Karpas-422 (cell line): Measurements from ENCODE around the gene TGFBI. TPM values are rescaled to one million over a fixed set of nuclear protein-coding genes. Genes with fewer than 3 reads are reported as not detected.

Experiments used
- DNase-seq: peaks from one replicate; pipeline ENCODE4 v3.0.0-alpha.2; 2015
- H2AFZ ChIP-seq: fragments of 200-600 bp; sonication (generic); 2 replicates; pipeline ENCODE4 v1.6.1; 2014; ENCODE audit warnings: antibody characterized with exemption, low read length, mixed read lengths
- H3K27ac ChIP-seq: fragments of 200-600 bp; sonication (generic); 2 replicates; pipeline ENCODE4 v1.5.1; 2014; ENCODE audit warnings: mild to moderate bottlenecking, low read length, moderate library complexity
- H3K27me3 ChIP-seq: fragments of 200-600 bp; sonication (generic); 2 replicates; pipeline ENCODE4 v1.6.1; 2014; ENCODE audit warnings: low read length, mixed read lengths
- H3K36me3 ChIP-seq: fragments of 200-600 bp; sonication (generic); 2 replicates; pipeline ENCODE4 v1.6.1; 2014; ENCODE audit warnings: low read length, mixed read lengths; ENCODE audit not compliant: insufficient read depth
- H3K4me1 ChIP-seq: fragments of 200-600 bp; sonication (generic); 2 replicates; pipeline ENCODE4 v1.6.1; 2014; ENCODE audit warnings: mild to moderate bottlenecking, low read length, mixed read lengths
- H3K4me2 ChIP-seq: fragments of 200-600 bp; sonication (generic); 2 replicates; pipeline ENCODE4 v1.6.1; 2014; ENCODE audit warnings: low read length, low read depth, mild to moderate bottlenecking; ENCODE audit not compliant: poor library complexity, severe bottlenecking
- H3K4me3 ChIP-seq: fragments of 200-600 bp; sonication (generic); 2 replicates; pipeline ENCODE4 v1.5.1; 2014; ENCODE audit warnings: mild to moderate bottlenecking, antibody characterized with exemption, low read length, mixed read lengths
- H3K79me2 ChIP-seq: fragments of 200-600 bp; sonication (generic); 2 replicates; pipeline ENCODE4 v1.6.1; 2014; ENCODE audit warnings: mild to moderate bottlenecking, low read length, mixed read lengths
- H3K9ac ChIP-seq: fragments of 200-600 bp; sonication (generic); 2 replicates; pipeline ENCODE4 v1.6.0; 2014; ENCODE audit warnings: low read length
- H3K9me2 ChIP-seq: fragments of 200-600 bp; sonication (generic), shearing (Covaris generic); replicated peaks from 2 replicates; pipeline ENCODE4 v1.6.0; 2014; ENCODE audit warnings: mild to moderate bottlenecking, low read length, moderate library complexity; ENCODE audit not compliant: insufficient read depth
- H3K9me3 ChIP-seq: fragments of 300-700, 200-600 bp; sonication (generic); 2 replicates; pipeline ENCODE4 v1.6.1; 2014; ENCODE audit warnings: low read length, mixed read lengths
- H4K20me1 ChIP-seq: fragments of 200-600 bp; sonication (generic); 2 replicates; pipeline ENCODE4 v1.6.1; 2014; ENCODE audit warnings: mild to moderate bottlenecking, antibody characterized with exemption, low read length, low read depth; ENCODE audit not compliant: insufficient read depth
- total RNA-seq: library from RNA; depleted of rRNA; stranded (reverse); fragments of >200 nt; shearing (Covaris generic); gene quantifications from 2 replicates; pipeline ENCODE4 v1.2.3, GENCODE V29; 2014; ENCODE audit warnings: low replicate concordance

Gene TGFBI
- total RNA-seq, 1 experiment from 2014 or later, result not detected

- H3K27me3 ChIP-seq, result no peaks in the 10 kb centered on the region
- H2AFZ ChIP-seq, result no peak overlapping the region
- no peaks in the 10 kb centered on the region for H3K4me1 ChIP-seq
- H3K79me2 ChIP-seq, result no peaks in the 10 kb centered on the region
- no peak overlapping the region for H3K4me2 ChIP-seq
- H3K27ac ChIP-seq, result no peak overlapping the region
- H3K9ac ChIP-seq, result no peak overlapping the region
- H3K36me3 ChIP-seq, result no peaks in the 10 kb centered on the region
- no peaks in the 10 kb centered on the region for H4K20me1 ChIP-seq
- no peak for DNase-seq
- no peaks in the 10 kb centered on the region for H3K9me2 ChIP-seq
- no peak overlapping the region for H3K4me3 ChIP-seq
- no peaks in the 10 kb centered on the region for H3K9me3 ChIP-seq
Measured at GRCh38 chr5:136055612-136056309, 27.0 kb downstream of the TGFBI start.

GRCh38 chr5:136056336-136056735 is 27.5 kb downstream of the TGFBI start:
- no peak overlapping the region for H3K4me3 ChIP-seq
- no peak overlapping the region for H3K9ac ChIP-seq
- no peak overlapping the region for H2AFZ ChIP-seq
- H3K27me3 ChIP-seq, result no peaks in the 10 kb centered on the region
- H3K9me3 ChIP-seq, result no peaks in the 10 kb centered on the region
- no peaks in the 10 kb centered on the region for H3K36me3 ChIP-seq
- no peak for DNase-seq
- no peak overlapping the region for H3K4me2 ChIP-seq
- H3K79me2 ChIP-seq, result no peaks in the 10 kb centered on the region
- no peaks in the 10 kb centered on the region for H3K4me1 ChIP-seq
- H3K9me2 ChIP-seq, result no peaks in the 10 kb centered on the region
- H3K27ac ChIP-seq, result no peak overlapping the region
- H4K20me1 ChIP-seq, result no peaks in the 10 kb centered on the region

GRCh38 chr5:136056771-136057335 is 28.1 kb downstream of the TGFBI start:
- no peak overlapping the region for H2AFZ ChIP-seq
- no peaks in the 10 kb centered on the region for H3K4me1 ChIP-seq
- H3K4me2 ChIP-seq, result no peak overlapping the region
- no peak overlapping the region for H3K4me3 ChIP-seq
- H3K79me2 ChIP-seq, result no peaks in the 10 kb centered on the region
- no peak for DNase-seq
- H3K27ac ChIP-seq, result no peak overlapping the region
- no peaks in the 10 kb centered on the region for H3K9me2 ChIP-seq
- H4K20me1 ChIP-seq, result no peaks in the 10 kb centered on the region
- no peaks in the 10 kb centered on the region for H3K9me3 ChIP-seq
- no peaks in the 10 kb centered on the region for H3K36me3 ChIP-seq
- H3K9ac ChIP-seq, result no peak overlapping the region
- H3K27me3 ChIP-seq, result no peaks in the 10 kb centered on the region

- Histone ChIP-seq H3K9me3 (no peaks in the 10 kb centered on the region), H3K79me2 (no peaks in the 10 kb centered on the region), H3K27me3 (no peaks in the 10 kb centered on the region), H3K36me3 (no peaks in the 10 kb centered on the region), H3K9ac (no peak overlapping the region), H3K9me2 (no peaks in the 10 kb centered on the region), H3K27ac (no peak overlapping the region), H3K4me1 (no peaks in the 10 kb centered on the region), H3K4me2 (no peak overlapping the region), H4K20me1 (no peaks in the 10 kb centered on the region), H2AFZ (no peak overlapping the region), H3K4me3 (no peak overlapping the region)
- DNase-seq, result no peak
Measured at GRCh38 chr5:136057401-136058038, 28.7 kb downstream of the TGFBI start.

- no peak overlapping the region for H3K27ac ChIP-seq
- no peaks in the 10 kb centered on the region for H3K36me3 ChIP-seq
- H3K9me3 ChIP-seq, result no peaks in the 10 kb centered on the region
- DNase-seq, result no peak
- H3K27me3 ChIP-seq, result no peaks in the 10 kb centered on the region
- no peak overlapping the region for H3K4me2 ChIP-seq
- H4K20me1 ChIP-seq, result no peaks in the 10 kb centered on the region
- no peaks in the 10 kb centered on the region for H3K4me1 ChIP-seq
- H3K79me2 ChIP-seq, result no peaks in the 10 kb centered on the region
- no peaks in the 10 kb centered on the region for H3K9me2 ChIP-seq
- no peak overlapping the region for H3K9ac ChIP-seq
- H2AFZ ChIP-seq, result no peak overlapping the region
- H3K4me3 ChIP-seq, result no peak overlapping the region
Measured at GRCh38 chr5:136058039-136058971, 29.5 kb downstream of the TGFBI start.

- Histone ChIP-seq H3K4me2 (no peak overlapping the region), H3K27me3 (no peaks in the 10 kb centered on the region), H3K27ac (no peak overlapping the region), H2AFZ (no peak overlapping the region), H3K4me3 (no peak overlapping the region), H3K36me3 (no peaks in the 10 kb centered on the region), H3K9ac (no peak overlapping the region), H3K79me2 (no peaks in the 10 kb centered on the region), H3K4me1 (no peaks in the 10 kb centered on the region), H4K20me1 (no peaks in the 10 kb centered on the region), H3K9me3 (no peaks in the 10 kb centered on the region), H3K9me2 (no peaks in the 10 kb centered on the region)
- no peak for DNase-seq
Measured at GRCh38 chr5:136058972-136059354, 30.2 kb downstream of the TGFBI start.

- Histone ChIP-seq H3K27me3 (no peaks in the 10 kb centered on the region), H3K79me2 (no peaks in the 10 kb centered on the region), H3K4me3 (no peak overlapping the region), H2AFZ (no peak overlapping the region), H3K36me3 (no peaks in the 10 kb centered on the region), H3K4me1 (no peaks in the 10 kb centered on the region), H3K9me3 (no peaks in the 10 kb centered on the region), H3K9ac (no peak overlapping the region), H3K27ac (no peak overlapping the region), H3K9me2 (no peaks in the 10 kb centered on the region), H3K4me2 (no peak overlapping the region), H4K20me1 (no peaks in the 10 kb centered on the region)
- no peak for DNase-seq
Measured at GRCh38 chr5:136060963-136061362, 32.2 kb downstream of the TGFBI start.
